CD4-positive, alpha-beta T cell treated with Interleukin-15 for 4 hours (primary cell): ENCODE results near the gene FYCO1.

ENCODE experiments used
- DNase-seq: peaks from one replicate; pipeline ENCODE4 v3.0.0-alpha.2; 2020; ENCODE audit warnings: low spot score

The FYCO1 gene

GRCh38 chr3:45885979-45886705 lies 109.5 kb downstream of the FYCO1 start, which contains the start of gene CCR9:
Gene CCR9, plus strand, starts transcription at chr3:45886543. Its CDS starts 8,391 bp downstream, at chr3:45894934.
- no peak for DNase-seq

- no peak for DNase-seq
Observed at GRCh38 chr3:45884368-45885201, 111.0 kb downstream of the FYCO1 start.

GRCh38 chr3:45881078-45882022 lies 114.3 kb downstream of the FYCO1 start:
- peak; percentile 64 for DNase-seq

GRCh38 chr3:45880725-45881077 lies 114.9 kb downstream of the FYCO1 start:
- no peak for DNase-seq

GRCh38 chr3:45878124-45878523 lies 117.5 kb downstream of the FYCO1 start:
- no peak for DNase-seq

GRCh38 chr3:45874677-45875346 lies 120.8 kb downstream of the FYCO1 start:
- no peak for DNase-seq

- DNase-seq: no peak
Observed at GRCh38 chr3:45873638-45874037, 122.0 kb downstream of the FYCO1 start.

GRCh38 chr3:45873036-45873435 lies 122.6 kb downstream of the FYCO1 start:
- no peak for DNase-seq

- DNase-seq: no peak
Observed at GRCh38 chr3:45872569-45872968, 123.1 kb downstream of the FYCO1 start.

GRCh38 chr3:45871780-45872179 lies 123.8 kb downstream of the FYCO1 start:
- no peak for DNase-seq

- peak; percentile 72 for DNase-seq
Observed at GRCh38 chr3:45870099-45870498, 125.5 kb downstream of the FYCO1 start.

- DNase-seq: no peak
Observed at GRCh38 chr3:45869638-45870037, 126.0 kb downstream of the FYCO1 start.

- no peak for DNase-seq
Observed at GRCh38 chr3:45868650-45869049, 127.0 kb downstream of the FYCO1 start.

- no peak for DNase-seq
Observed at GRCh38 chr3:45868213-45868612, 127.4 kb downstream of the FYCO1 start.
